Coronary artery (tissue), 2 donors: ENCODE data around the gene FRMD8.
A peak's percentile ranks its signal among the peaks of the same experiment; 100 is the strongest.

Source experiments
- DNase-seq: peaks from one replicate; pipeline ENCODE4 v3.0.0-alpha.2; 2017; ENCODE audit warnings: low spot score
- H3K27ac ChIP-seq, 2 donors: fragments of 200-600 bp; sonication (generic); one replicate each; pipeline ENCODE4 v1.5.1; 2016 to 2019
- H3K4me3 ChIP-seq: fragments of 200-600 bp; sonication (generic); 2 replicates; pipeline ENCODE4 v1.5.1; 2016; ENCODE audit warnings: mild to moderate bottlenecking, moderate library complexity
- TF ChIP-seq, protein P1 (sequence below): fragments of 200-600 bp; sonication (generic); IDR thresholded peaks from one replicate; pipeline ENCODE4 v1.5.1; 2019; ENCODE audit warnings: antibody characterized with exemption

Gene FRMD8, protein sequence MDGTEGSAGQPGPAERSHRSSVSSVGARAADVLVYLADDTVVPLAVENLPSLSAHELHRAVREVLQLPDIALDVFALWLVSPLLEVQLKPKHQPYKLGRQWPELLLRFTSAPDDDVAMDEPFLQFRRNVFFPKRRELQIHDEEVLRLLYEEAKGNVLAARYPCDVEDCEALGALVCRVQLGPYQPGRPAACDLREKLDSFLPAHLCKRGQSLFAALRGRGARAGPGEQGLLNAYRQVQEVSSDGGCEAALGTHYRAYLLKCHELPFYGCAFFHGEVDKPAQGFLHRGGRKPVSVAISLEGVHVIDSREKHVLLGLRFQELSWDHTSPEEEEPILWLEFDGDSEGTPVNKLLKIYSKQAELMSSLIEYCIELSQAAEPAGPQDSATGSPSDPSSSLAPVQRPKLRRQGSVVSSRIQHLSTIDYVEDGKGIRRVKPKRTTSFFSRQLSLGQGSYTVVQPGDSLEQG

DNA sequence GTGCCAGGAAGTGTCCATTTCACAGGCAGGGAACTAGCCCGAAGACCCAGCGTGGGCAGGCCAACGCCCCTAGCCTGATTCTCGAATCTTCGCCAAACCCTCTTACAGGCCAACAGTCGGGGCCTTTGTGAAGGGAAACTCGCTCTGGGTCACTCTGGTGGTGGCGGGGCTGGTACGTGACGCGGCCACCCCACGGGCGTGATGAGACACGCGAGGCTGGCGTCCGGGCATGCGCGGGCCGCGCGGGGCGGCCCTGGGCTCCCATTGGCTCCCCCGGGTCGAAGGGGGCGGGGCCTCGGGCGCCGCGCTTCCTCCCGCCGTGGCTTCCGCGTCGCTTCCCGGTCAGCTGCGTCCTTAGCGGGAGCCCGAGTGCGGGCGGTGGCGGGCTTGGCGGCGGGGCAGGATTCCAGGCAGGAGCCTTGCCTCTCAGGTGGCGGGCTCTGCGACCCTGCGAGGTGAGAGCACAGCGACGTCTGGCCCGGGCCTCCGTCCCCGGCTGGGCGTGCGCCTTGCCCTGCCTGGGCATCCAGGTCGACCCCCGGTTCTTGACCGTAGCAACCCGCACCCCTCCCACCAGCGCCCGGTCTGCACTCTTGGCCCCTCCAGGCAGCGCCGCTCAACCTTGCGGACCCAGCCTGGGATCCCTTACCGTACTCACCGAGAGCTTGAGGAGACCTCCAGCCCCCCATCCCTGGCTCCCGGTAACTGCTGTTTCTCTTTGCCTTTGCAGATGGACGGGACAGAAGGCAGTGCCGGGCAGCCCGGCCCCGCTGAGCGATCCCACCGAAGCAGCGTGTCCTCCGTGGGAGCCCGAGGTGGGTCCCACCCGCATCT, at the start of gene FRMD8:
TSS of gene FRMD8 (plus strand) at position 331 of the 834 bp plus-strand sequence. CDS start at position 731, 400 bp downstream.
- Histone ChIP-seq H3K4me3 (peak within 1 kb of the TSS; percentile 90), H3K27ac (peak within 1 kb of the TSS; percentile 97 to 99)
- DNase-seq: peak; percentile 96
- TF ChIP-seq, protein P1, sequence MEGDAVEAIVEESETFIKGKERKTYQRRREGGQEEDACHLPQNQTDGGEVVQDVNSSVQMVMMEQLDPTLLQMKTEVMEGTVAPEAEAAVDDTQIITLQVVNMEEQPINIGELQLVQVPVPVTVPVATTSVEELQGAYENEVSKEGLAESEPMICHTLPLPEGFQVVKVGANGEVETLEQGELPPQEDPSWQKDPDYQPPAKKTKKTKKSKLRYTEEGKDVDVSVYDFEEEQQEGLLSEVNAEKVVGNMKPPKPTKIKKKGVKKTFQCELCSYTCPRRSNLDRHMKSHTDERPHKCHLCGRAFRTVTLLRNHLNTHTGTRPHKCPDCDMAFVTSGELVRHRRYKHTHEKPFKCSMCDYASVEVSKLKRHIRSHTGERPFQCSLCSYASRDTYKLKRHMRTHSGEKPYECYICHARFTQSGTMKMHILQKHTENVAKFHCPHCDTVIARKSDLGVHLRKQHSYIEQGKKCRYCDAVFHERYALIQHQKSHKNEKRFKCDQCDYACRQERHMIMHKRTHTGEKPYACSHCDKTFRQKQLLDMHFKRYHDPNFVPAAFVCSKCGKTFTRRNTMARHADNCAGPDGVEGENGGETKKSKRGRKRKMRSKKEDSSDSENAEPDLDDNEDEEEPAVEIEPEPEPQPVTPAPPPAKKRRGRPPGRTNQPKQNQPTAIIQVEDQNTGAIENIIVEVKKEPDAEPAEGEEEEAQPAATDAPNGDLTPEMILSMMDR: no peak

DNA sequence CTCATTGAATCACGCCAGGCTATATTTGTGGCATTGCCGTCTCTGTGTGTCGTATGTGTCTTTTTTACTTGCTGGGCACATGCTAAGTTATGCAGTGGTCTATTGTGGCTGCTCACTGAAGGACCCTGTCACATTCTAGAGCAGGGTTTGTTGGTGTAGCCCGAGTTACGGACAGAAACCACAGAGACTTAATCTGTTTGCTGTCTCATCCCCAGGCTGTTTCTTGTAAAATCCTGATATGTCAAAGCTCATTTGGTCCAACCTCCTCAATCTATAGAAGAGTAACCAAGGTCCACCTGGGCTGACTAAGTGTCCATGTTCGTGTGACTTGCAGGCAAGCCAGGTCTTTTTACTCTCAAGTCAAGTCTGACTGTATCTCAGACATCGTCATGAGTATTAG, 47.8 kb upstream of the FRMD8 start:
- no peak for DNase-seq
- TF ChIP-seq, protein P1: no peak
- Histone ChIP-seq H3K27ac (no peak overlapping the region), H3K4me3 (no peak overlapping the region)

DNA sequence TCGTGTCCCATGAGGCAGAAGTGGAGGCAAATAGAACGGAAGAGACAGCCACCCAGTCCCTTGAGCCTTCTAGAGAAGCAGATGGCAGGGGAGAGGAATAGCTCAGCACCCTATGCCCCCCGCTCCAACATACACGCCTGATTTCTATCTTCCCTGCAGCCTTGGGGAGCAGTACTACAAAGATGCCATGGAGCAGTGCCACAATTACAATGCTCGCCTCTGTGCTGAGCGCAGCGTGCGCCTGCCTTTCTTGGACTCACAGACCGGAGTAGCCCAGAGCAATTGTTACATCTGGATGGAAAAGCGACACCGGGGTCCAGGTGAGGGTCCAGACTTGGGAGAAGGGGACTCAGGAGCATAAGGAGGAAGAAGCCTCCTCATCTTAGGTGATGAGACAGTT, 46.2 kb upstream of the FRMD8 start:
- Histone ChIP-seq H3K4me3 (no peak overlapping the region), H3K27ac (no peak overlapping the region)
- TF ChIP-seq, protein P1: no peak
- DNase-seq: no peak

DNA sequence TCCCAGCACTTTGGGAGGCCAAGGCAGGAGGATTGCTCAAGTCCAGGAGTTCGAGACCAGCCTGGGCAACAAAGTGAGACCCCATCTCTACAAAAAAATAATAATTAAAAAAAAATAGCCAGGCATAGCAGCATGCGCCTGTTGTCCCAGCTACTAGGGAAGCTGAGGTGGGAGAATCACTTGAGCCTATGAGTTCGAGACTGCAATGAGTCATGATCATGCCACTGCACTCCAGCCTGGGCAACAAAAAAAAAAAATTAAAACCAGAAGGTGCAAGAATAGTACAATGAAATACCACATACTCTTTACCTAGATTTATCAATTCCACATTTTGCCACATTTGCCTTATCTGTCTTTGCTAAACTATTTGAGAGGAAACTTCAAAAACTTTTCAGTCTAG, 44.6 kb upstream of the FRMD8 start:
- Histone ChIP-seq H3K4me3 (no peak overlapping the region), H3K27ac (no peak overlapping the region)
- DNase-seq: no peak
- TF ChIP-seq, protein P1: no peak

DNA sequence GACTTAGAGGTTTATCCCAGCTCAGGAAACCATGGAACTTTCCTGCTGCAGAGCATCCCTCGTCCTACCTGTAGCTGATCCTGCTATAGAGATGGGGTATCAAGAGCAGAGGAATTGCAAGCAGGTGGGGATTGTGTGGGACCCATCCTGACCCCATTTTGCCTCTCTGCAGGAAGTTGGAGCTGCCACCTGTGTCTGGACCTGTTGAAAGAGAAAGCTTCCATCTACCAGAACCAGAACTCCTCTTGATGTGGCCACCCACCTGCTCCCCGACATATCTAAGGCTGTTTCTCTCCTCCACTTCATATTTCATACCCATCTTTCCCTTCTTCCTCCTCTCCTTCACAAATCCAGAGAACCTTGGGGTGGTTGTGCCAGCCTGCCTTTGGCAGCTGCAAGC, 34.9 kb upstream of the FRMD8 start:
- Histone ChIP-seq H3K27ac (no peak overlapping the region), H3K4me3 (no peak overlapping the region)
- no peak for DNase-seq
- TF ChIP-seq, protein P1: no peak

DNA sequence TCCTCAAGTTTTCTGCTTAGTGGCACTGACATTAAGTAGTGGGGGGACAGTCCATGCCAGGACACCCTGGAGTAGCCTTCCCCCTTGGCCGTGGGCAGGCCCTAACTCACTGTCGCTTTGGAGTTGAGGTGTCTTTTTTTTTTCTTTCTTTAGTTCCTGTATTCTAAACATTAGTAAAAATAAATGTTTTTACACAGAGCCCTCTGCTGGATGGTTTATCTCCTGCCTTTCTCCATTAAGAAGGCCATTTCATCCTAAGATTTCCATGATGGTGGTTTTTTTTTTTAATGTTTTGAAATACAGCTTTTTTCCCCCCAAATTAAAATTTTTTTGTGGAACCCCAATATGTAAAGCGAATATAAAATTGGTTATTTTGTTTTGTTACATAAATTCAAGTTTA, 33.7 kb upstream of the FRMD8 start:
- Histone ChIP-seq H3K4me3 (no peak overlapping the region), H3K27ac (no peak overlapping the region)
- TF ChIP-seq, protein P1: no peak
- DNase-seq: no peak
